ENCODE results near the gene SPTBN2.

The SPTBN2 gene

DNA sequence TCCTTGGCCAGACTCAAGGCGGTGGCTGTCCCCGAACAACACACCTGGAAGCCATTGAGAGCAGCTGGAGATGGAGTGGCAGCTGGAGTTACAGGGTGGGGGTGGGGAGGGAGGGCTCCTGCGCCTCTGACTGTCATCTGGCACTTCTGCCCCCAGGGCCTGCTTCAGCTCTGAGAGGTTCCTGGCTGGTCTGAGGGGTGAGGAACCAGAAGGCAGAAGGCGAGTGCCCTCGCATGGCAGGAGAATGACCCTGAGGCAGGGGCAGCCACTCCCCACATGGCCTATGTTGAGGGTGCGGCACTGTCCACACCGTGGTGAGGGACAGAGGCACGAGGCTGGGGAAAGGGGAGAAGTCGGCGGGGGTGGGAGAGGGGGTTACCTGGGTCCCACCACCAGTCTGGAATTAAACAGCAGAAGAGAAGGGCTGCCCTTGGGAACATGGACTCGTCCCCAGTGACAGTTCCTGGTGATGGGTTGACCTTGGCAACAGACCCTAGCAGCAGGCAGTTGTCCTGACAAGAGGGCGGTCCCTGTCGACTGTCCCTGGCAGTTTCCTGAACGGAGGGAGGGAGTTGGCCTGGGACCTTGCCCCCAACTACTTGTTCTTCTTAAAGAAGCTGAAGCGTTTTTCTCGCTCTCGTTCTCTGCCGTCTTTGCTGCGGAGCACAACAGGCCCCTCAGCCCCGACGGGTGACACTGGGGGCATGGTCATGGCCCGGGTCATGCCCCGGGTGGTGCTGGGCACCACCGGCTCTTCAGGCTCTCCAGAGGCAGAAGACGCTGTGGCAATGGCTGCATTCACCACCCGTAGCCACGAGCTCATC lies 43.5 kb downstream of the SPTBN2 start:
- in situ Hi-C loops (cut with HindIII; ENCODE audit: low pct_unique_long_range_greater_than_20kb, low sequenced_read_pairs), result no loop called here
- DNase-seq (ENCODE audit: low read depth in 1 of 2, low spot score in 1 of 2), result no peak

GRCh38 chr11:66684635-66685034 lies 44.4 kb downstream of the SPTBN2 start:
- in situ Hi-C loops (cut with HindIII; ENCODE audit: low pct_unique_long_range_greater_than_20kb, low sequenced_read_pairs), result no loop called here
- no peak for DNase-seq (ENCODE audit: low read depth in 1 of 2, low spot score in 1 of 2)
- TF ChIP-seq JUND (IDR thresholded peaks at IDR 0.05; ENCODE audit: low read depth), result no peak

More for the DNA sequence above, 43.5 kb downstream of the SPTBN2 start:
- no peak for TF ChIP-seq JUND (IDR thresholded peaks at IDR 0.05; ENCODE audit: low read depth)

- in situ Hi-C loops (cut with HindIII; ENCODE audit: low pct_unique_long_range_greater_than_20kb, low sequenced_read_pairs), result no loop called here
- no peak for TF ChIP-seq JUND (IDR thresholded peaks at IDR 0.05; ENCODE audit: low read depth)
- no peak for DNase-seq (ENCODE audit: low read depth in 1 of 2, low spot score in 1 of 2)
Measured at GRCh38 chr11:66683877-66684276, 45.1 kb downstream of the SPTBN2 start.

- no peak for DNase-seq (ENCODE audit: low read depth in 1 of 2, low spot score in 1 of 2)
- no peak for TF ChIP-seq JUND (IDR thresholded peaks at IDR 0.05; ENCODE audit: low read depth)
- in situ Hi-C loops (cut with HindIII; ENCODE audit: low pct_unique_long_range_greater_than_20kb, low sequenced_read_pairs), result no loop called here
Measured at GRCh38 chr11:66680966-66681645, 47.9 kb downstream of the SPTBN2 start.

GRCh38 chr11:66677599-66678375 lies 51.2 kb downstream of the SPTBN2 start, which contains the start of gene RBM4B:
Gene RBM4B (minus strand): TSS chr11:66677887. CDS start chr11:66677079, 808 bp downstream.
- no peak for TF ChIP-seq JUND (IDR thresholded peaks at IDR 0.05; ENCODE audit: low read depth)
- in situ Hi-C loops (cut with HindIII; ENCODE audit: low pct_unique_long_range_greater_than_20kb, low sequenced_read_pairs), result no loop called here
- DNase-seq (ENCODE audit: low read depth in 1 of 2, low spot score in 1 of 2), result peak; percentile 96 to 98

DNA sequence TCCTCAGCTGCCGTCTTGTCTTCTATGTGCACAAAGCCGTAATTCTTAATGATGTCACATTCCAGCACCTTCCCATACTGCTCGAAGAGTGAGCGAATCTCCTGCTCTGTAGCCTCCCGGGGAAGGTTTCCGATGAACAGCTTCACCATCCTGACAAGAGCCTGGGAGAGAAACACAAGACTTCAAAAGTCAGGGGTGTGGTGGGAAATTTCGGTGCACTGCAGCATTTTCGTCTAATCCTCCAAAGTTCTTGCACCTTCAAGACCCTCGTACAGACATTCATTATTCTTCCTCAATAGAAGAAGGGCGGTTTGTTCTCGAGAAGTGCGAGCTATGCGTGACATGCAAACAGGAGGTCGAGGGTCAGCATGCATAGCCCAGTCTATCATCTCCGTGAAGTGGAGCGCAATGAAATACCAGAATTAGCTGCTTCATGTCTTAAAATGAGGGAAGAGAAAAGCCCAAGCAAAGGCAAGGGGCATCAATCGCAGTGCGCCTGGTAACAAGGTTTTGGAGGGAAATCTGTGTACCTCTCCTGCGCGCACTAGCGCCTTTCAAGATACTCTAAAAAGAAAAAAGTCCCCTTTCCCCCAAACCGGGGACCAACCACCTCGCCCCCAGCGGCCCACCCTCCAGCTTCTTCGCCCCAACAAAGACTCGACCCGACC lies 52.0 kb downstream of the SPTBN2 start:
- in situ Hi-C loops (cut with HindIII; ENCODE audit: low pct_unique_long_range_greater_than_20kb, low sequenced_read_pairs), result no loop called here
- TF ChIP-seq JUND (IDR thresholded peaks at IDR 0.05; ENCODE audit: low read depth), result no peak
- DNase-seq (ENCODE audit: low read depth in 1 of 2, low spot score in 1 of 2), result no peak

DNA sequence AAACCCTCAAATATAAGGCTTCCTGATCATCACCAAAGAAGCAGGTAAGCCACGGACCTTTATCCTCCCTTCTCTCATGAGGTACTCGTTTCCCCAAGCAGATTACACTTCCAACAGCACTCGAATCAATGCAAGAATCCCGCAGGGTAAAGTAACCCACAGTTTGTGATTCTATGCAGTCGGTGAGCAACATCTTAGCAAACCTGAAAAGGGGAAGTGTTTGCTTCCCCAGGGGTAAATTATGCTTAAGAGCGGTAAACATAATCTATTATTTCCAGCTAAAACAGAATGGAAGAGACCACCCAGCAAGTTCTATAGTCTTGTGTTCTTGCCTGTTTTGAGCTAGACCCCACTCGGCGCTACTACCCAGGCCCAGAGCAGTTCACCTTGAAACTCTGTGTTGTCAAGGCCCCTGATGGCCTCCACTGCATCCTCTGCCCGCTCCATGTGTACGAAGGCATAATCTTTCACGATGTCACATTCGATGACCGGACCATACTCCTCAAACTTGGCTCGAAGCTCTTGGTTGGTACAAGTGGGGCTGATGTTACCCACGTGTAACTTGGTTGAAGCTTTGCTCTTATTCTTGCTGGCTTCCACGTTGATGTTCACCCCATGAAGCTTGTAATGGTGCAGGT lies 52.6 kb downstream of the SPTBN2 start:
- no peak for DNase-seq (ENCODE audit: low read depth in 1 of 2, low spot score in 1 of 2)
- TF ChIP-seq JUND (IDR thresholded peaks at IDR 0.05; ENCODE audit: low read depth), result no peak
- in situ Hi-C loops (cut with HindIII; ENCODE audit: low pct_unique_long_range_greater_than_20kb, low sequenced_read_pairs), result no loop called here

DNA sequence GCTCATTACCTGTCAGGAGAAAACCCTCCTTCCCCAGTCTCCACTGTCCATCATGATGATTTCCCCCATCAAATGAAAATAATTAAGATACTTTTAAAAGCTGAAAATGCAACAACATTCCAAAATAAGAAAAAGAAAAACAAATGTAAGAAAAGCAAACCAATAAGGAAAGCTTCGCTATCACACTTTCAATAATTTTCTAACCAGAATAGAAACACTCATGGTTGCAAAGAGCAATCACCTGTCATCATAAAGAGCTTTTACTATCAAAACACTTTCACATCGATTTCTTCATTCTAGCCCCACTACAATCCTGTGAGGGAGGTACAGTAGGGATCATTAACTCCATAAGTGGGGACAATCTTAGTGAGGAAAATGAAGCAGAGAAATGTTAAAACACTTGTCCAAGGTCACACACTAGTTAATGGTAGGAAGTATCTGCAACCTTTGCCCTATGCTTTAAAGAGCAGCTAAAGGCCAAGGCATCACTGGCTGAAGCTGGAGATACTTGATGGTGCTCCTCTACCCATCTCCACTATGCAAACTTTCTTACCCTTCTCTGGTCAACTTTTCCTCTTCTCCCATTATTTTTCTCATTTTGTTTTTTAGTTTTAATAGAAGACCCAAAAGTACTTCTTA lies 53.9 kb downstream of the SPTBN2 start:
- DNase-seq (ENCODE audit: low read depth in 1 of 2, low spot score in 1 of 2), result no peak
- in situ Hi-C loops (cut with HindIII; ENCODE audit: low pct_unique_long_range_greater_than_20kb, low sequenced_read_pairs), result no loop called here
- no peak for TF ChIP-seq JUND (IDR thresholded peaks at IDR 0.05; ENCODE audit: low read depth)

DNA sequence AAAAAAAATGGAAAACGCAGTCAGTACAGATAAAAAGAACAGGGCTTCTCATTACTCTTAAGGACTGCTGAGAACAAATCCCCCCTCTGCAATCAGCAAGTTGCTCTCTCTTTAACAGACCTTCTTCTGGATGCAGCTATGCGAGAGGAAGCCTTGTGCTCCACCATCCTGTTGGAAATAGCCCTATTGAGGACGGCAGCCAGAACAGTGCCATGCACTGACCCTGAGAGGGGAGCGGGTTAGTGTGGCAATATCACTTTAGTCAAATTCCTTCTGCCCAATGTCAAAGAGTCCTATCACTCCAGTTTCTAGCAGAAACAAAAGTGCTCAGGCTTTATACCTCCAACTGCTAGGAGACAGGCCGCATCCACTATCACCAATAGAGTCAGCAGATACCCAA lies 58.2 kb downstream of the SPTBN2 start:
- in situ Hi-C loops (cut with HindIII; ENCODE audit: low pct_unique_long_range_greater_than_20kb, low sequenced_read_pairs), result no loop called here
- TF ChIP-seq JUND (IDR thresholded peaks at IDR 0.05; ENCODE audit: low read depth), result no peak
- DNase-seq (ENCODE audit: low read depth in 1 of 2, low spot score in 1 of 2), result no peak

GRCh38 chr11:66665369-66665768 lies 63.6 kb downstream of the SPTBN2 start:
- TF ChIP-seq JUND (IDR thresholded peaks at IDR 0.05; ENCODE audit: low read depth), result no peak
- in situ Hi-C loops (cut with HindIII; ENCODE audit: low pct_unique_long_range_greater_than_20kb, low sequenced_read_pairs), result no loop called here
- no peak for DNase-seq (ENCODE audit: low read depth in 1 of 2, low spot score in 1 of 2)

- DNase-seq (ENCODE audit: low read depth in 1 of 2, low spot score in 1 of 2), result no peak
- in situ Hi-C loops (cut with HindIII; ENCODE audit: low pct_unique_long_range_greater_than_20kb, low sequenced_read_pairs), result no loop called here
- TF ChIP-seq JUND (IDR thresholded peaks at IDR 0.05; ENCODE audit: low read depth), result no peak
Measured at GRCh38 chr11:66663741-66664296, 65.2 kb downstream of the SPTBN2 start.
